HG02981 (cell line): Measurements from ENCODE around the gene SLC24A2.

Experiments
- ATAC-seq: cut with Tn5 transposase; IDR thresholded peaks from one replicate; pipeline ENCODE4 v1.9.1; 2021; ENCODE audit warnings: mild to moderate bottlenecking, moderate library complexity; ENCODE audit not compliant: unreplicated experiment

SLC24A2 gene

GRCh38 chr9:19768798-19769197 is 20.0 kb downstream of the SLC24A2 start:
- ATAC-seq: no peak

- ATAC-seq: no peak
Observed at GRCh38 chr9:19759066-19759465, 29.8 kb downstream of the SLC24A2 start.

- no peak for ATAC-seq
Observed at GRCh38 chr9:19757745-19758144, 31.1 kb downstream of the SLC24A2 start.

GRCh38 chr9:19754921-19755320 is 33.9 kb downstream of the SLC24A2 start:
- ATAC-seq: no peak

- ATAC-seq: no peak
Observed at GRCh38 chr9:19748278-19749126, 40.3 kb downstream of the SLC24A2 start.

- ATAC-seq: no peak
Observed at GRCh38 chr9:19746223-19746622, 42.6 kb downstream of the SLC24A2 start.

GRCh38 chr9:19741178-19741577 is 47.7 kb downstream of the SLC24A2 start:
- no peak for ATAC-seq
